ENCODE measurements around the gene PRR5L.
A peak's percentile ranks its signal among the peaks of the same experiment; 100 is the strongest.
"Not testable (repeated sequence)": the region's sequence is repeated elsewhere in the genome, so short reads cannot be mapped to it uniquely, and the experiment has no call there.

Gene PRR5L

GRCh38 chr11:36469881-36470802, 174.1 kb downstream of the PRR5L start:
- DNase-seq: no peak

- no peak for DNase-seq
These were observed 175.5 kb downstream of the PRR5L start for GRCh38 chr11:36471577-36471976.

GRCh38 chr11:36475192-36475591, 179.1 kb downstream of the PRR5L start:
- DNase-seq: no peak

GRCh38 chr11:36478700-36479329, 182.7 kb downstream of the PRR5L start:
- DNase-seq: no peak

GRCh38 chr11:36480833-36481232, 184.7 kb downstream of the PRR5L start:
- DNase-seq: no peak

- not testable (repeated sequence) for DNase-seq
These were observed 187.0 kb downstream of the PRR5L start for GRCh38 chr11:36483042-36483441.

GRCh38 chr11:36485298-36486002, 189.4 kb downstream of the PRR5L start:
- no peak for DNase-seq

- no peak for DNase-seq
These were observed 191.5 kb downstream of the PRR5L start for GRCh38 chr11:36487619-36488018.

- no peak for DNase-seq
These were observed 192.0 kb downstream of the PRR5L start for GRCh38 chr11:36488096-36488495.

- no peak for DNase-seq
These were observed 194.1 kb downstream of the PRR5L start for GRCh38 chr11:36490026-36490806.

- DNase-seq: no peak
These were observed 196.7 kb downstream of the PRR5L start for GRCh38 chr11:36492724-36493304.

GRCh38 chr11:36493332-36493731, 197.2 kb downstream of the PRR5L start:
- no peak for DNase-seq

GRCh38 chr11:36498721-36499120, 202.6 kb downstream of the PRR5L start:
- no peak for DNase-seq

- no peak for DNase-seq
These were observed 203.2 kb downstream of the PRR5L start for GRCh38 chr11:36499315-36499714.

GRCh38 chr11:36500315-36500721, 204.2 kb downstream of the PRR5L start:
- DNase-seq: no peak

GRCh38 chr11:36501236-36501635, 205.1 kb downstream of the PRR5L start:
- no peak for DNase-seq

- DNase-seq: no peak
These were observed 211.9 kb downstream of the PRR5L start for GRCh38 chr11:36507824-36508489.

GRCh38 chr11:36508743-36509142, 212.7 kb downstream of the PRR5L start:
- no peak for DNase-seq

- no peak for DNase-seq
These were observed 213.1 kb downstream of the PRR5L start for GRCh38 chr11:36509201-36509639.

- peak; percentile 81 to 89 (median 84) for DNase-seq
These were observed 213.9 kb downstream of the PRR5L start, which contains the start of gene TRAF6 for GRCh38 chr11:36509694-36510593. Gene TRAF6 (minus strand): TSS chr11:36510272. CDS start chr11:36501515, 8,757 bp downstream.

GRCh38 chr11:36510594-36510942, 214.5 kb downstream of the PRR5L start:
- no peak for DNase-seq
